ENCODE measurements around the gene THBS3. TPM values are rescaled to one million over a fixed set of nuclear protein-coding genes. Genes with fewer than 3 reads are reported as not detected.
"Not testable (repeated sequence)": the region's sequence is repeated elsewhere in the genome, so short reads cannot be mapped to it uniquely, and the experiment has no call there.

The THBS3 gene
- total RNA-seq, 3 donors from 2014 or later (not counting 1 experiment from before 2014, with no cell fraction given): 16.2 to 19.4 (median 18.6) TPM

- Histone ChIP-seq H3K36me3 (ENCODE audit: control insufficient read depth, insufficient read depth, low read length) (no peaks in the 10 kb centered on the region), H3K27ac (ENCODE audit: low read length) (peak overlapping the region; percentile 86), H3K9me3 (ENCODE audit: control insufficient read depth, insufficient read depth, low read length) (no peaks in the 10 kb centered on the region), H3K4me3 (ENCODE audit: low read length) (peak overlapping the region; percentile 79), H3K4me1 (ENCODE audit: control insufficient read depth, insufficient read depth, low read length) (peaks cover 26% of the 10 kb centered on the region), H3K27me3 (ENCODE audit: control insufficient read depth, insufficient read depth, low read length) (no peaks in the 10 kb centered on the region)
- peak; percentile 38 to 68 (median 51) for ATAC-seq
- peak overlapping the region; percentile 86 for H3K4me3 Mint-ChIP-seq
- 0% methylated on average over 7 of the region's 7 CpGs for WGBS (ENCODE audit: insufficient coverage)
- H3K27me3 Mint-ChIP-seq (ENCODE audit: low read depth in 2 of 2): no peaks in the 10 kb centered on the region
- TF ChIP-seq, protein P1, sequence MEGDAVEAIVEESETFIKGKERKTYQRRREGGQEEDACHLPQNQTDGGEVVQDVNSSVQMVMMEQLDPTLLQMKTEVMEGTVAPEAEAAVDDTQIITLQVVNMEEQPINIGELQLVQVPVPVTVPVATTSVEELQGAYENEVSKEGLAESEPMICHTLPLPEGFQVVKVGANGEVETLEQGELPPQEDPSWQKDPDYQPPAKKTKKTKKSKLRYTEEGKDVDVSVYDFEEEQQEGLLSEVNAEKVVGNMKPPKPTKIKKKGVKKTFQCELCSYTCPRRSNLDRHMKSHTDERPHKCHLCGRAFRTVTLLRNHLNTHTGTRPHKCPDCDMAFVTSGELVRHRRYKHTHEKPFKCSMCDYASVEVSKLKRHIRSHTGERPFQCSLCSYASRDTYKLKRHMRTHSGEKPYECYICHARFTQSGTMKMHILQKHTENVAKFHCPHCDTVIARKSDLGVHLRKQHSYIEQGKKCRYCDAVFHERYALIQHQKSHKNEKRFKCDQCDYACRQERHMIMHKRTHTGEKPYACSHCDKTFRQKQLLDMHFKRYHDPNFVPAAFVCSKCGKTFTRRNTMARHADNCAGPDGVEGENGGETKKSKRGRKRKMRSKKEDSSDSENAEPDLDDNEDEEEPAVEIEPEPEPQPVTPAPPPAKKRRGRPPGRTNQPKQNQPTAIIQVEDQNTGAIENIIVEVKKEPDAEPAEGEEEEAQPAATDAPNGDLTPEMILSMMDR (IDR thresholded peaks at IDR 0.05): peak; percentile 71
- peaks cover 12 to 17% of the 10 kb centered on the region in 2 donors for H3K4me1 Mint-ChIP-seq
- peak; percentile 73 to 90 for DNase-seq
- peak overlapping the region; percentile 85 to 96 for H3K27ac Mint-ChIP-seq
- H3K36me3 Mint-ChIP-seq: no peaks in the 10 kb centered on the region
- no peaks in the 10 kb centered on the region for H3K9me3 Mint-ChIP-seq
- intact Hi-C loops (cut with micrococcal nuclease): loop anchor here (1.0 to 5.0 kb wide), 3 partner anchors 19 to 49 kb away; partner anchors contain the start of gene THBS3
Observed at GRCh38 chr1:155226188-155226909, 18.7 kb upstream of the THBS3 start.

DNA sequence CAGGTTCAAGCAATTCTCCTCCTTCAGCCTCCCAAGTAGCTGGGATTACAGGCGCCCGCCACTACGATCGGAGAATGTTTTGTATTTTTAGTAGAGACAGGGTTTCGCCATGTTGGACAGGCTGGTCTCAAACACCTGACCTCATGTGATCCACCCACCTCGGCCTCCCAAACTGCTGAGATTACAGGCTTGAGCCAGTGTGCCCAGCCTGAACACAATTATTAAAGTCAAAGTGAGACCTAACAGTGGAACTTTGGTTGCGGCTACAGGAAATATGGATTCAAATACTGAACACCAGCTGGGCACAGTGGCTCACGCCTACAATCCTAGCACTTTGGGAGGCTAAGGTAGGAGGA lies 17.7 kb upstream of the THBS3 start:
- not testable (repeated sequence) for H3K27me3 Mint-ChIP-seq (ENCODE audit: low read depth in 2 of 2); H3K27me3 ChIP-seq (ENCODE audit: control insufficient read depth, insufficient read depth, low read length); H3K27ac ChIP-seq (ENCODE audit: low read length); H3K36me3 ChIP-seq (ENCODE audit: control insufficient read depth, insufficient read depth, low read length); H3K9me3 Mint-ChIP-seq; H3K9me3 ChIP-seq (ENCODE audit: control insufficient read depth, insufficient read depth, low read length); H3K4me3 ChIP-seq (ENCODE audit: low read length); DNase-seq; H3K36me3 Mint-ChIP-seq; ATAC-seq
- Mint-ChIP-seq H3K27ac (peak overlapping the region; percentile 85 to 96), H3K4me3 (peak overlapping the region; percentile 86), H3K4me1 (peaks cover 16 to 19% of the 10 kb centered on the region in 2 donors)
- intact Hi-C loops (cut with micrococcal nuclease): loop anchor here (5.0 kb wide), 2 partner anchors 33 to 48 kb away; no protein-coding TSS in a partner anchor
- 98% methylated on average over 8 of the region's 8 CpGs for WGBS (ENCODE audit: insufficient coverage)
- H3K4me1 ChIP-seq (ENCODE audit: control insufficient read depth, insufficient read depth, low read length): peaks cover 30% of the 10 kb centered on the region

GRCh38 chr1:155223047-155223446 lies 15.3 kb upstream of the THBS3 start:
- 45% methylated on average over 7 of the region's 7 CpGs for WGBS (ENCODE audit: insufficient coverage)
- TF ChIP-seq, protein P1 (IDR thresholded peaks at IDR 0.05): no peak
- no peaks in the 10 kb centered on the region for H3K36me3 ChIP-seq (ENCODE audit: control insufficient read depth, insufficient read depth, low read length)
- no peaks in the 10 kb centered on the region for H3K9me3 ChIP-seq (ENCODE audit: control insufficient read depth, insufficient read depth, low read length)
- peaks cover 36 to 38% of the 10 kb centered on the region in 2 donors for H3K4me1 Mint-ChIP-seq
- H3K4me3 Mint-ChIP-seq: no peak overlapping the region
- DNase-seq (no peak), ATAC-seq (no peak)
- no peaks in the 10 kb centered on the region for H3K27me3 Mint-ChIP-seq (ENCODE audit: low read depth in 2 of 2)
- no peak overlapping the region for H3K27ac ChIP-seq (ENCODE audit: low read length)
- no peaks in the 10 kb centered on the region for H3K9me3 Mint-ChIP-seq
- H3K4me1 ChIP-seq (ENCODE audit: control insufficient read depth, insufficient read depth, low read length): peaks cover 49% of the 10 kb centered on the region
- no peak overlapping the region for H3K27ac Mint-ChIP-seq
- H3K4me3 ChIP-seq (ENCODE audit: low read length): no peak overlapping the region
- intact Hi-C loops (cut with micrococcal nuclease): no loop called here
- H3K27me3 ChIP-seq (ENCODE audit: control insufficient read depth, insufficient read depth, low read length): no peaks in the 10 kb centered on the region
- H3K36me3 Mint-ChIP-seq: no peaks in the 10 kb centered on the region

DNA sequence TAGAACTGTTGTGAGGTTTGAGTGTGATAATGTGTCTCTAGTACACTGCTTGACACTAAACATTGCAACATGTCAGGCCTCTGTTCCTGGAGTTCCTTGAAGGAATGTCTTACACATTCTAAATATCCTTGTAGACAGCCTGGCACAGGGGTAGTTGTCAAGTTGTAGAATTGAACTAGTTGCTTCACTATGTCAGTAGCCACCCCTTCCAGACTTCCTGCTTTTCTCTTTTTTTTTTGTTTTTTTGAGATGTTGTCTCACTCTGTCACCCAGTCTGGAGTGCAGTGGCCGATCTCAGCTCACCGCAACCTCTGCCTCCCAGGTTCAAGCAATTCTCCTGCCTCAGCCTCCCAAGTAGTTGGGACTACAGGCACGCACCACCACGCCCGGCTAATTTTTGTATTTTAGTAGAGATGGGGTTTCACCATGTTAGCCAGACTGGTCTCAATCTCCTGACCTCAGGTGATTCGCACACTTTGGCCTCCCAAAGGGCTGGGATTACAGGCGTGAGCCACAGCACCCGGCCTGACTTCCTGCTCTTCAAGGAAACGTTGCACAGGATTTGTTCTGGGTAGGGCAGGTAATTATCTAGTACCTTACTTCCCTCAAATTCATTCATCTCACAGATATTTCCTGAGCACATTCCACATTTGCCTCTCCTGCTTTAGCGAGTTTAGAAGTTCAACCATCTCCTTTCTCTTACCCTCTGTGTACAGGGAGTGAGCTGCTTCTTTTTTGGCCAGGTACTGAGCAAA lies 12.7 kb upstream of the THBS3 start:
- H3K4me1 Mint-ChIP-seq: peaks cover 21 to 24% of the 10 kb centered on the region in 2 donors
- H3K27me3 Mint-ChIP-seq (ENCODE audit: low read depth in 2 of 2); DNase-seq; H3K27me3 ChIP-seq (ENCODE audit: control insufficient read depth, insufficient read depth, low read length); H3K4me3 Mint-ChIP-seq; H3K9me3 Mint-ChIP-seq; H3K36me3 Mint-ChIP-seq; H3K36me3 ChIP-seq (ENCODE audit: control insufficient read depth, insufficient read depth, low read length); H3K9me3 ChIP-seq (ENCODE audit: control insufficient read depth, insufficient read depth, low read length); intact Hi-C loops (cut with micrococcal nuclease); H3K4me3 ChIP-seq (ENCODE audit: low read length): not testable (repeated sequence)
- H3K27ac ChIP-seq (ENCODE audit: low read length): peak overlapping the region; percentile 70
- WGBS (ENCODE audit: insufficient coverage): 77% methylated on average over 10 of the region's 10 CpGs
- H3K4me1 ChIP-seq (ENCODE audit: control insufficient read depth, insufficient read depth, low read length): peaks cover 26% of the 10 kb centered on the region
- ATAC-seq: peak in 1 of 3 donors; percentile 27
- peak overlapping the region; percentile 90 to 93 for H3K27ac Mint-ChIP-seq

Data from natural killer cell (primary cell).